AG04450 (cell line): ENCODE results near the gene PRCC. TPM values are rescaled to one million over a fixed set of nuclear protein-coding genes. Genes with fewer than 3 reads are reported as not detected.

Experiments used
- CTCF ChIA-PET: fragments of 300-600, 350-600 bp; formaldehyde crosslinking; extraction: SDS; loops from one replicate; lab custom pipeline; 2022; ENCODE audit warnings: antibody characterized with exemption, inconsistent platforms; lab: Charles Lee
- POLR2A ChIA-PET: fragments of 350-600 bp; formaldehyde crosslinking; extraction: SDS; loops from one replicate; lab custom pipeline; 2021; ENCODE audit warnings: antibody characterized with exemption, inconsistent platforms; lab: Yijun Ruan, JAX
- DNase-seq: peaks from one replicate; pipeline ENCODE4 v3.0.0-alpha.2; 2011; ENCODE audit warnings: low read depth, low spot score
- H3K27ac ChIP-seq: one replicate; pipeline ENCODE4 v1.5.1; 2012; ENCODE audit warnings: low read depth, low read length, control low read depth
- H3K27me3 ChIP-seq: one replicate; pipeline ENCODE4 v1.6.0; 2012; ENCODE audit warnings: low read length; ENCODE audit not compliant: control insufficient read depth, insufficient read depth
- H3K4me3 ChIP-seq: 2 replicates; pipeline ENCODE4 v1.5.1; 2011; ENCODE audit warnings: mild to moderate bottlenecking, low read depth, low read length, control low read depth
- H3K9me3 ChIP-seq: 2 replicates; pipeline ENCODE4 v1.5.1; 2012; ENCODE audit warnings: low read length; ENCODE audit not compliant: control insufficient read depth, insufficient read depth
- polyA minus RNA-seq: library from RNA; depleted of rRNA, polyadenylated mRNA; stranded (reverse); fragments of >200 nt; gene quantifications from 2 replicates; pipeline ENCODE4 v1.2.3, GENCODE V29; 2011; rRNA and poly(A)+ RNA removed
- polyA plus RNA-seq: library from polyadenylated mRNA; depleted of rRNA; stranded (reverse); fragments of >200 nt; gene quantifications from 2 replicates; pipeline ENCODE4 v1.2.3, GENCODE V29; 2011; rRNA removed
- TF ChIP-seq, protein P1 (sequence below): IDR thresholded peaks from 2 replicates; pipeline ENCODE4 v1.5.1; 2011; ENCODE audit warnings: low read depth, low read length, control low read depth, inconsistent platforms

The PRCC gene, protein sequence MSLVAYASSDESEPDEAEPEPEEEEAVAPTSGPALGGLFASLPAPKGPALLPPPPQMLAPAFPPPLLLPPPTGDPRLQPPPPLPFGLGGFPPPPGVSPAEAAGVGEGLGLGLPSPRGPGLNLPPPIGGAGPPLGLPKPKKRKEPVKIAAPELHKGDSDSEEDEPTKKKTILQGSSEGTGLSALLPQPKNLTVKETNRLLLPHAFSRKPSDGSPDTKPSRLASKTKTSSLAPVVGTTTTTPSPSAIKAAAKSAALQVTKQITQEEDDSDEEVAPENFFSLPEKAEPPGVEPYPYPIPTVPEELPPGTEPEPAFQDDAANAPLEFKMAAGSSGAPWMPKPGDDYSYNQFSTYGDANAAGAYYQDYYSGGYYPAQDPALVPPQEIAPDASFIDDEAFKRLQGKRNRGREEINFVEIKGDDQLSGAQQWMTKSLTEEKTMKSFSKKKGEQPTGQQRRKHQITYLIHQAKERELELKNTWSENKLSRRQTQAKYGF
- 51.1 and 58.6 TPM in 2 replicates for polyA plus RNA-seq
- 84.3 and 120 TPM in 2 replicates for polyA minus RNA-seq

DNA sequence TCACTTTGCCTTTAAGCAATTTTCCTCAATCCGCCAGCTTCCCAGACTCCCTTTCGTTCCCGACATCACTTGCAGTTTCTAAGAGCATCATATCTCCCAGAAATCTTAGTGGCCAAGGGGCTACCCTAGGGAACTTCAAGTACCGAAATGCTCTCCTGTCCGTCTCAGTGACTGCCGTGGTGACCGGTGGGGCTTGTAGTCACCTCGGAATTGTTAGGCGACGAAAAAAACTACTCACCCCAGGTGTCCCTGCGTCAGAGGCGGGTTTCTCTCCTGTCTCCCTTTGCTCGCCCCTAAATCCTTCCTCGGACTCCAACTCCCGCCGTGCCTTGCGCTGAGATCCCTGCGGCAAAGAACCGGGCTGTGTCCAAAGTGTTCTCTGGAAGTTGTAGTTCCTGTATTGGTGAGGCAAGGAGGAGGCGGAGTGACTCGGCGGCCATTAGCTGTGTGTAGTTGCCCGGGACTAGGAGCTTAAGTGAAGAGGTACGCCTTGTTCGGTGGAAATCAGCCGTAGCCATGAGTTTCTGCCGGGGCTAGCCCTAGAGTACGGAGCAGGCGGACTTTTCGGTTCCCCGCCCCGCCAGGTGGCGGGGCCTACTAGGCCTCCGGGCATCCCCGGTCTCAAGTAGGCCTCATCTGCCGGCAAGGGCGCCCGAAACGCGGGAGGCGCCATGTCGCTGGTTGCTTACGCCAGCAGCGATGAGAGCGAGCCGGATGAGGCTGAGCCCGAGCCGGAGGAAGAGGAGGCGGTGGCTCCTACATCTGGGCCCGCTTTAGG is at the start of gene PRCC:
Gene PRCC (plus strand): TSS at position 435 of the 778 bp plus-strand sequence. CDS start 237 bp downstream, at position 672.
- peak; percentile 100 for DNase-seq
- ChIA-PET CTCF (interaction anchor here (1.6 kb wide), 1 partner anchor 92 kb away, joined by 5 read pairs; no protein-coding TSS in a partner anchor), POLR2A (interaction anchor here (0.5 to 2.5 kb wide), 10 partner anchors 14 to 121 kb away, joined by 3 to 24 read pairs (median 4); partner anchors contain the start of genes HDGF, ISG20L2, METTL25B and MRPL24)
- TF ChIP-seq, protein P1, sequence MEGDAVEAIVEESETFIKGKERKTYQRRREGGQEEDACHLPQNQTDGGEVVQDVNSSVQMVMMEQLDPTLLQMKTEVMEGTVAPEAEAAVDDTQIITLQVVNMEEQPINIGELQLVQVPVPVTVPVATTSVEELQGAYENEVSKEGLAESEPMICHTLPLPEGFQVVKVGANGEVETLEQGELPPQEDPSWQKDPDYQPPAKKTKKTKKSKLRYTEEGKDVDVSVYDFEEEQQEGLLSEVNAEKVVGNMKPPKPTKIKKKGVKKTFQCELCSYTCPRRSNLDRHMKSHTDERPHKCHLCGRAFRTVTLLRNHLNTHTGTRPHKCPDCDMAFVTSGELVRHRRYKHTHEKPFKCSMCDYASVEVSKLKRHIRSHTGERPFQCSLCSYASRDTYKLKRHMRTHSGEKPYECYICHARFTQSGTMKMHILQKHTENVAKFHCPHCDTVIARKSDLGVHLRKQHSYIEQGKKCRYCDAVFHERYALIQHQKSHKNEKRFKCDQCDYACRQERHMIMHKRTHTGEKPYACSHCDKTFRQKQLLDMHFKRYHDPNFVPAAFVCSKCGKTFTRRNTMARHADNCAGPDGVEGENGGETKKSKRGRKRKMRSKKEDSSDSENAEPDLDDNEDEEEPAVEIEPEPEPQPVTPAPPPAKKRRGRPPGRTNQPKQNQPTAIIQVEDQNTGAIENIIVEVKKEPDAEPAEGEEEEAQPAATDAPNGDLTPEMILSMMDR: no peak
- Histone ChIP-seq H3K27me3 (no peaks in the 10 kb centered on the region), H3K9me3 (peaks cover 6% of the 10 kb centered on the region; the same call in 1 of the 2 replicates), H3K27ac (peak within 1 kb of the TSS; percentile 77), H3K4me3 (peak within 1 kb of the TSS; percentile 95)

DNA sequence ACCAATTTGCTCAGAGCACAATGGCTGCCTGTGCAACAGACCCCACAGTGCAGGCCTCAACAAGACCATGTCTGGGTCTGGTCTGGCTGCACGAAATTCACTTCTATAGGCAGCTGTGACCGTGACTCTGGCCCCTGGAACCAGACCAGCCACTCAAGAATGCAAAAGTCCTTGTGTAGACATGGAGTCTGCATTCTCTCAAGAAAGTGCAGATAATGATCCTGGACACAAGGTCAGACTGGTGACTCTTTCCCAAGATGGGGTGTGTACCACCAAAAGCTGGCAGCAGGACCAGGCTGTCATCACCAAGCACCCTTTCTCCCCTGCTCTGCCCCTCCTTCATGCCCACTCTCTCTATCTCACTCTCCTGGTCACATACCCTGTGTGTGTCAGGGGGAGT is 46.2 kb upstream of the PRCC start:
- Histone ChIP-seq H3K9me3 (no peaks in the 10 kb centered on the region), H3K27me3 (no peaks in the 10 kb centered on the region), H3K4me3 (no peak overlapping the region), H3K27ac (no peak overlapping the region)
- DNase-seq: no peak
- ChIA-PET POLR2A (no interaction called here), CTCF (interaction anchor here (0.8 to 12.5 kb wide), 6 partner anchors 10 to 138 kb away, joined by 3 to 616 read pairs (median 5); partner anchors contain the start of genes CRABP2 and INSRR)
- TF ChIP-seq, protein P1: no peak

- H3K27me3 ChIP-seq: no peaks in the 10 kb centered on the region
- TF ChIP-seq, protein P1: no peak
- ChIA-PET CTCF (interaction anchor here (0.5 to 12.5 kb wide), 7 partner anchors 11 to 171 kb away, joined by 3 to 616 read pairs (median 4); partner anchors contain the start of gene CRABP2), POLR2A (no interaction called here)
- H3K9me3 ChIP-seq: no peaks in the 10 kb centered on the region
- no peak overlapping the region for H3K4me3 ChIP-seq
- H3K27ac ChIP-seq: no peak overlapping the region
- DNase-seq: no peak
Observed at GRCh38 chr1:156721535-156721934, 45.8 kb upstream of the PRCC start.

GRCh38 chr1:156725683-156726280 is 41.6 kb upstream of the PRCC start:
- TF ChIP-seq, protein P1: peak; percentile 95
- ChIA-PET CTCF (interaction anchor here (0.6 to 12.5 kb wide), 45 partner anchors 11 to 348 kb away, joined by 3 to 616 read pairs (median 6); partner anchors contain the start of genes CRABP2, HDGF, INSRR and MRPL24), POLR2A (interaction anchor here (4.3 kb wide), 1 partner anchor 35 kb away, joined by 37 read pairs; no protein-coding TSS in a partner anchor)
- DNase-seq: peak; percentile 80
- no peaks in the 10 kb centered on the region for H3K27me3 ChIP-seq
- no peak overlapping the region for H3K27ac ChIP-seq
- H3K4me3 ChIP-seq: peak overlapping the region; percentile 56
- no peaks in the 10 kb centered on the region for H3K9me3 ChIP-seq
